ENCODE measurements around the gene JOSD2. TPM values are rescaled to one million over a fixed set of nuclear protein-coding genes. Genes with fewer than 3 reads are reported as not detected.

JOSD2 gene
- total RNA-seq, 1 experiment from 2014 or later: 60.8 TPM

GRCh38 chr19:50458396-50459066 is 52.5 kb downstream of the JOSD2 start:
- intact Hi-C loops (cut with micrococcal nuclease): no loop called here
- no peaks in the 10 kb centered on the region for H3K36me3 ChIP-seq (ENCODE audit: low read depth, low read length)
- ATAC-seq (no peak), DNase-seq (no peak)
- no peaks in the 10 kb centered on the region for H4K20me1 ChIP-seq (ENCODE audit: low read length)
- no peaks in the 10 kb centered on the region for H3K9me3 ChIP-seq (ENCODE audit: low read length)
- H3K4me1 ChIP-seq (ENCODE audit: insufficient read depth, low read length): 0 out of 2 replicates have a peak, but pooled peaks cover 6% of the 10 kb centered on the region
- CTCF ChIA-PET: no interaction called here
- H3K27ac ChIP-seq (ENCODE audit: low read length): no peak overlapping the region
- H3F3A ChIP-seq (ENCODE audit: low read length, unreplicated experiment): no peaks in the 10 kb centered on the region
- H3K4me2 ChIP-seq (ENCODE audit: low read length): no peak overlapping the region
- TF ChIP-seq EZH2phosphoT487 (IDR thresholded peaks at IDR 0.05; ENCODE audit: borderline replicate concordance, low read length) (no peak), EZH2 (IDR thresholded peaks at IDR 0.05; ENCODE audit: low read length, unreplicated experiment) (no peak)
- TF ChIP-seq, protein P1, sequence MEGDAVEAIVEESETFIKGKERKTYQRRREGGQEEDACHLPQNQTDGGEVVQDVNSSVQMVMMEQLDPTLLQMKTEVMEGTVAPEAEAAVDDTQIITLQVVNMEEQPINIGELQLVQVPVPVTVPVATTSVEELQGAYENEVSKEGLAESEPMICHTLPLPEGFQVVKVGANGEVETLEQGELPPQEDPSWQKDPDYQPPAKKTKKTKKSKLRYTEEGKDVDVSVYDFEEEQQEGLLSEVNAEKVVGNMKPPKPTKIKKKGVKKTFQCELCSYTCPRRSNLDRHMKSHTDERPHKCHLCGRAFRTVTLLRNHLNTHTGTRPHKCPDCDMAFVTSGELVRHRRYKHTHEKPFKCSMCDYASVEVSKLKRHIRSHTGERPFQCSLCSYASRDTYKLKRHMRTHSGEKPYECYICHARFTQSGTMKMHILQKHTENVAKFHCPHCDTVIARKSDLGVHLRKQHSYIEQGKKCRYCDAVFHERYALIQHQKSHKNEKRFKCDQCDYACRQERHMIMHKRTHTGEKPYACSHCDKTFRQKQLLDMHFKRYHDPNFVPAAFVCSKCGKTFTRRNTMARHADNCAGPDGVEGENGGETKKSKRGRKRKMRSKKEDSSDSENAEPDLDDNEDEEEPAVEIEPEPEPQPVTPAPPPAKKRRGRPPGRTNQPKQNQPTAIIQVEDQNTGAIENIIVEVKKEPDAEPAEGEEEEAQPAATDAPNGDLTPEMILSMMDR (conservative IDR thresholded peaks at IDR 0.05; ENCODE audit: low read depth, low read length): no peak
- BruUV-seq (replicated peaks): no TSS peak
- POLR2A ChIA-PET (ENCODE audit: unreplicated experiment): no interaction called here
- H3K9ac ChIP-seq (ENCODE audit: low read length): no peak overlapping the region
- H3K79me2 ChIP-seq (ENCODE audit: low read length): no peaks in the 10 kb centered on the region
- H3K4me3 ChIP-seq (ENCODE audit: low read length): no peak overlapping the region
- no peaks in the 10 kb centered on the region for H3K9me2 ChIP-seq (replicated peaks; ENCODE audit: low read length)
- no peak overlapping the region for H2AFZ ChIP-seq (ENCODE audit: low read length)
- H3K27me3 ChIP-seq (ENCODE audit: low read length): peaks cover 7% of the 10 kb centered on the region; the same call in 1 of the 2 replicates

DNA sequence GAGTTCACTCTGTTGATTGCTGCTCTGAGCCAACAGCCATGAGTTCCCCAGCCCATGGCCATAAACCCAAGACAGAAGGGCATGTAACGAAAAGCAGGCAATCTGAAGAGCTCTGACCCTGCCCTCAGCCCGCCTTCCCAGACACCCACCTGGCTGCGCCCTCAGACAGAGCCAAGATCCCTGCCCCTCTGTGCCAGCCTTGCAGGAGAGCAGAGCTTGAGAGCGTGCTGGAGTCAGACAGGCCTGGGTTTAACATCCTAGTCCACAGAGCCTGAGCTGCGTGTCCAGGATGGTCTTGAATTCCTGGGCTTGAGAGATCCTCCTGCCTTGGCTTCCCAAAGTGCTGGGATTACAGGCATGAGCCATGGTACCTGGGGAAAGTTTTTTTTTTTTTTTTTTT is 53.7 kb downstream of the JOSD2 start:
- no peaks in the 10 kb centered on the region for H3K79me2 ChIP-seq (ENCODE audit: low read length)
- H3K27ac ChIP-seq (ENCODE audit: low read length): no peak overlapping the region
- H3K36me3 ChIP-seq (ENCODE audit: low read depth, low read length): no peaks in the 10 kb centered on the region
- no peak overlapping the region for H3K4me3 ChIP-seq (ENCODE audit: low read length)
- H4K20me1 ChIP-seq (ENCODE audit: low read length): no peaks in the 10 kb centered on the region
- intact Hi-C loops (cut with micrococcal nuclease): no loop called here
- no peaks in the 10 kb centered on the region for H3K9me3 ChIP-seq (ENCODE audit: low read length)
- H3K4me2 ChIP-seq (ENCODE audit: low read length): no peak overlapping the region
- DNase-seq (no peak), ATAC-seq (no peak)
- no peaks in the 10 kb centered on the region for H3K9me2 ChIP-seq (replicated peaks; ENCODE audit: low read length)
- BruUV-seq (replicated peaks): no TSS peak
- TF ChIP-seq, protein P1 (conservative IDR thresholded peaks at IDR 0.05; ENCODE audit: low read depth, low read length): no peak
- TF ChIP-seq EZH2 (IDR thresholded peaks at IDR 0.05; ENCODE audit: low read length, unreplicated experiment) (no peak), EZH2phosphoT487 (IDR thresholded peaks at IDR 0.05; ENCODE audit: borderline replicate concordance, low read length) (no peak)
- H3F3A ChIP-seq (ENCODE audit: low read length, unreplicated experiment): no peaks in the 10 kb centered on the region
- no peak overlapping the region for H2AFZ ChIP-seq (ENCODE audit: low read length)
- H3K9ac ChIP-seq (ENCODE audit: low read length): no peak overlapping the region
- H3K4me1 ChIP-seq (ENCODE audit: insufficient read depth, low read length): 0 out of 2 replicates have a peak, but pooled peaks cover 6% of the 10 kb centered on the region
- ChIA-PET POLR2A (ENCODE audit: unreplicated experiment) (no interaction called here), CTCF (interaction anchor here (0.6 kb wide), 2 partner anchors 51 to 100 kb away, joined by 4 to 6 read pairs; no protein-coding TSS in a partner anchor)
- peaks cover 7% of the 10 kb centered on the region; the same call in 1 of the 2 replicates for H3K27me3 ChIP-seq (ENCODE audit: low read length)

Other genes with a start within 250 kb of the JOSD2 start
- gene KCNC3, start 181.8 kb downstream of the JOSD2 start, total RNA-seq (2014; rRNA removed): 3.1 and 3.6 TPM in 2 replicates
- 1.2 and 3.0 TPM in 2 replicates for gene NAPSA, start 145.6 kb downstream of the JOSD2 start, total RNA-seq (2014; rRNA removed)
- 130 and 152 TPM in 2 replicates for gene NR1H2, start 134.7 kb downstream of the JOSD2 start, total RNA-seq (2014; rRNA removed)
- 165 and 210 TPM in 2 replicates for gene POLD1, start 126.8 kb downstream of the JOSD2 start, total RNA-seq (2014; rRNA removed)
- not detected in 2 replicates for gene SPIB, start 92.3 kb downstream of the JOSD2 start, total RNA-seq (2014; rRNA removed)
- not detected in 2 replicates for gene MYBPC2, start 78.3 kb downstream of the JOSD2 start, total RNA-seq (2014; rRNA removed)
- 228 and 286 TPM in 2 replicates for gene EMC10, start 34.7 kb downstream of the JOSD2 start, total RNA-seq (2014; rRNA removed)
- gene GARIN5A, start 34.3 kb downstream of the JOSD2 start, total RNA-seq (2014; rRNA removed): 3.5 and 6.2 TPM in 2 replicates
- not detected in 2 replicates for gene ASPDH, start 2.7 kb upstream of the JOSD2 start, total RNA-seq (2014; rRNA removed)
- 0.26 and 0.52 TPM in 2 replicates for gene LRRC4B, start 57.2 kb upstream of the JOSD2 start, total RNA-seq (2014; rRNA removed)
- 0.12 and 0.18 TPM in 2 replicates for gene SYT3, start 128.7 kb upstream of the JOSD2 start, total RNA-seq (2014; rRNA removed)
- gene C19orf81, start 138.3 kb upstream of the JOSD2 start, total RNA-seq (2014; rRNA removed): 5.7 and 20.0 TPM in 2 replicates
- 0.12 and 0.47 TPM in 2 replicates for gene SHANK1, start 208.6 kb upstream of the JOSD2 start, total RNA-seq (2014; rRNA removed)
- 2.3 and 2.4 TPM in 2 replicates for gene CLEC11A, start 212.2 kb upstream of the JOSD2 start, total RNA-seq (2014; rRNA removed)